Fibroblast of the aortic adventitia (primary cell): Measurements from ENCODE around the gene CIZ1. TPM values are rescaled to one million over a fixed set of nuclear protein-coding genes. Genes with fewer than 3 reads are reported as not detected.

Experiments
- DNase-seq: peaks from one replicate; pipeline ENCODE4 v3.0.0-alpha.2; 2010; ENCODE audit warnings: low read depth
- H3K4me3 ChIP-seq: 2 replicates; pipeline ENCODE4 v1.5.1; 2011; ENCODE audit warnings: low read depth, mild to moderate bottlenecking, control low read depth, low read length, moderate library complexity
- total RNA-seq: library from RNA; depleted of rRNA; stranded (reverse); fragments of >200 nt; gene quantifications from 2 replicates; pipeline ENCODE4 v1.2.3, GENCODE V29; 2012; ENCODE audit warnings: low replicate concordance
- TF ChIP-seq, protein P1 (sequence below): IDR thresholded peaks from 2 replicates; pipeline ENCODE4 v1.5.1; 2011; ENCODE audit warnings: mild to moderate bottlenecking, low read length, control low read depth, inconsistent platforms; ENCODE audit not compliant: insufficient read depth

Gene CIZ1
- total RNA-seq, 1 donor, result 47.8 TPM

DNA sequence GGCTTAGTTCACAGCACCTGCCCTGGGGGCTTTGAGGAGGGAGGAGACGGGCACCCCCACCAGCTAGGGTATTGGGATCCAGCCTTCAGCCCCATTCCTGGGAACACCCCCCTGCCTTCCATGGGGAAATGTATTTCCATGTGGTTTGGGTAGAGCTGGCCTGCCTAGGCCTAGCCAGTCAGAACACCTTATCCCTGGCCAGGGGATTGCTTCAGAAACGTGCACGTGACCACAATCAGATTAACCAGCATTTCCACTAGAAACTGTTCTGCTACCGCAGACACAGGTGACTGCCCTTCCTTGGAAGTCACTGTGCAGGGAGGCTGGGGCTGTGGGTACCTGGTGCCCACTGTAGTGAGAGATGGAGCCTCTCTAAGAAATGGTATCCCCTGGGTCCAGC is 17.3 kb downstream of the CIZ1 start:
- TF ChIP-seq, protein P1, sequence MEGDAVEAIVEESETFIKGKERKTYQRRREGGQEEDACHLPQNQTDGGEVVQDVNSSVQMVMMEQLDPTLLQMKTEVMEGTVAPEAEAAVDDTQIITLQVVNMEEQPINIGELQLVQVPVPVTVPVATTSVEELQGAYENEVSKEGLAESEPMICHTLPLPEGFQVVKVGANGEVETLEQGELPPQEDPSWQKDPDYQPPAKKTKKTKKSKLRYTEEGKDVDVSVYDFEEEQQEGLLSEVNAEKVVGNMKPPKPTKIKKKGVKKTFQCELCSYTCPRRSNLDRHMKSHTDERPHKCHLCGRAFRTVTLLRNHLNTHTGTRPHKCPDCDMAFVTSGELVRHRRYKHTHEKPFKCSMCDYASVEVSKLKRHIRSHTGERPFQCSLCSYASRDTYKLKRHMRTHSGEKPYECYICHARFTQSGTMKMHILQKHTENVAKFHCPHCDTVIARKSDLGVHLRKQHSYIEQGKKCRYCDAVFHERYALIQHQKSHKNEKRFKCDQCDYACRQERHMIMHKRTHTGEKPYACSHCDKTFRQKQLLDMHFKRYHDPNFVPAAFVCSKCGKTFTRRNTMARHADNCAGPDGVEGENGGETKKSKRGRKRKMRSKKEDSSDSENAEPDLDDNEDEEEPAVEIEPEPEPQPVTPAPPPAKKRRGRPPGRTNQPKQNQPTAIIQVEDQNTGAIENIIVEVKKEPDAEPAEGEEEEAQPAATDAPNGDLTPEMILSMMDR, result no peak
- DNase-seq, result no peak
- no peak overlapping the region for H3K4me3 ChIP-seq

DNA sequence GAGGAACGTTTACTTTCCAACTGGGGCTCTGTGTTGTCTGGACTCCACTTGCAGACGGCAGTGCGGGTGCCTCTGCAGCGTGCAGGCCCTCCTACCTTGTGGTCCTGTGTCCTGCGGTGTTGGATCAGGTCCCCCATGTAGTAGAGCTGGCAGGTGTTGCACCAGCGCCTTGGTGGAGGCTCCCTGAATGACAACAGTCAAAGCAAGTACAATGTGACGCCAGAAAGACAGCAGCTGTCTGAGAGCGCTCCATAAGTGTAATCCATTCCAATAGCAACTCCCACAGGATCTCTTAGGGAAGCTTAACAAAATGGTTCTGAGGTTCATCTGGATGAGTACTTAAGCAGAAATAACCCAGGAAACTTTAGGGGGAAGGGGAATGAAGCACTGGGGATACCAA is 21.4 kb downstream of the CIZ1 start:
- H3K4me3 ChIP-seq, result no peak overlapping the region
- no peak for DNase-seq
- TF ChIP-seq, protein P1, result no peak

DNA sequence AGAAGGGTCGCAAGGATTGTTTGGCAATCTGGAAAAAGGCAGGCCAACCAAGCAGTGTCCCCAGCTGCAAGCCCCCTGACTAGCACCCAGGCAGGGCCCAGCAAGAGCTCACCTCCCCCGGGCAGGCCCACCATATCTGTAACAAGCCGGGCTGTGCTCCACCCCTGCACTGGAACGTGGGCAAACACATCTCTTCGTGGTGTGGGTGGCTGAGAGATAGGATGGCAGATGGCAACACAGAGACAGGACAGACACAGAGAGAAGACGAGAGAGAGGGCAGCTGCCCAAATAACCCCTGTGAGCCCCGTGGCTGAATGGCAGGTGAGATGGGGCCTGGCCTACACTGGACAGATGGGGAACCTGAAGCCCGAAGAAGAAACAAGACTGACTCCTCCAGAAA is 21.9 kb downstream of the CIZ1 start:
- H3K4me3 ChIP-seq, result no peak overlapping the region
- DNase-seq, result no peak
- TF ChIP-seq, protein P1, result no peak

DNA sequence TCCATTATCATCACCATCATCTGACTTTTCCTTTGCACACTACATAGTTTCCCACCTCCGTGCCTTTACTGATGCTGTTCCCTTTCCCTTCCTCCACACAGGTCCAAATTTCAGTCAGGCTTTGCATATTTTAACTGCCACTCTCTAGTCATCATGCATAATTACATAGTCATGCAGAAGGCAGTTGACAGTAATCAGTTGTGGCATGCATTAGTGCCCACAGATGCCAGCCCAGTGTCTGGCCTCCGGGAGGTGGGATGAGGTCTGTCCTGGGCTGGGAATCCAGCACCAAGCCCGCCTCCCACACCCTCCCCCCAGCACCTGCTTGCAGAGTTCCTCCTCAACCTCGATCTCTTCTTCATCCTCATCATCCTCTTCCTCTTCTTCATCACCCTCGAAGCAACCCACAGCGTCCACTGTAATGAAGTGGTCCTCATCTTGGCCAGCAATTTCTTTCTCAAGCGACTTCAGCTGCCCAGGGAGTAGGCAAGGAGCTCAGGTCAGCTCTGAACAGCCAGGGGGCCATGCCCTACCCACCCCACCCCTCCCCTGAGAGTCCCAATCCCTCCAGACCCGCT is 22.6 kb downstream of the CIZ1 start:
- H3K4me3 ChIP-seq, result no peak overlapping the region
- TF ChIP-seq, protein P1, result no peak
- no peak for DNase-seq

DNA sequence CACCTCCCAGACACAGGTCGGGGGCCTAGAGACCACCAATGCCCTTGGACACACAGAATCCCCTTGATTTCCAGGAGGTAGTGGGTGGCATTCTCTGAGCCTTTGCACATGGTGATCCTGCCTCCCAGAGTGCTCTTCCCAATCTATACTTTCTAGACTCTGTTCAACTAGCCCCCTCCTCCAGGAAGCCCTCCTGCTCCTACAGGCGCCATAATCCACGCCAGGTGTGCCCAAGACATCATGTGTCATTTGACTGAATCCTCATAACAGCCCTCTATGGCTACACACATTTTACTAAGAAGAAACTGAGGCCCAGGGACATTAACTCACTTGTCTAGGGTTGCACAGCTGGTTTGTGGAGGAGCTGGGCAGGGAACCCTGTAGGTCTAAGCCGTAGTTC is 24.2 kb downstream of the CIZ1 start:
- TF ChIP-seq, protein P1, result no peak
- H3K4me3 ChIP-seq, result no peak overlapping the region
- no peak for DNase-seq

DNA sequence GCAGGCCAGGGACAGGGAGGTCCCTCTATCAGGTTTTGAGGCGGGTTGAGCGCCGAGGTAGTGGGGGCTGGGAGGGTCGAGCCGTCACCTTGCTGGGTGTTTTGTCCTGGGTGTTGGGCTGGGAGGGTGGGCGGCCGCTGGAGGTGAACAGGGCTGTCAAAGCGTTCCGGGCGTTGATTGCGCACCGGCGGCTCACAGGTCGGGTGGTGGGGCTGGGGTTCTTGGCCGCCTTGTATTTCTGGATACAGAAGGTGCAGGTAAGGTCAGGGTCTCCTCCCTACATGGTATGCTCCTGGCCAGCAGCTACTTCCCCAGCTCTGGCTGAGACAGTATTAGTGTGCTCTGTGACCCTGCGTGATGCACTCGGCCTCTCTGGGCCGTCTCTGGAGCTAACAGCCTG is 25.2 kb downstream of the CIZ1 start:
- TF ChIP-seq, protein P1, result no peak
- no peak overlapping the region for H3K4me3 ChIP-seq
- no peak for DNase-seq

DNA sequence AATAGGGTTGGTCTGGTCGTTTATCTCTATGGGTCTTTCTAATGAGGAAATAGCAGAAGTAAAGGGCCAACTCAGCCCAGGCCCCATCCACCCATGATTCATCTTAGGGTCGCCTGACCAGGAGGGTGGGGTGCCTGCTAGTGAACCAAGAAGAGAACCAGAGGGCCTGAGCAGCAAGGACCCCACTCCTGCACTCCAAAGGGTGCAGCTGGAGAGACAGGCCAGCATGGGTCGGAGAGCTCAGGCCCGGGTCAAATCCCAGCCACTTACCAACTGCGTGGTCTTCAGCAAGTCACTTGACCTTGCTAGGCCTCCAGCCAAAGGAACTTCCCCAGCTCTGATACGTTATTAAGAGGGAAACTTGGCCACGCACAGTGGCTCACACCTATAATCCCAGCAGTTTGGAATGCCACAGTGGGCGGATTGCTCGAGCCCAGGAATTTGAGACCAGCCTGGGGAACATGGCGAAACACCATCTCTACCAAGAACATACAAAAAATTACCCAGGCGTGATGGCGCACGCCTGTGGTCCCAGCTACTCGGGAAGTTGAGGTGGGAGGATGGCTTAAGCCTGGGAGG is 27.0 kb downstream of the CIZ1 start:
- no peak overlapping the region for H3K4me3 ChIP-seq
- peak; percentile 47 for DNase-seq
- TF ChIP-seq, protein P1, result no peak
